Panc1 (cell line): ENCODE results near the gene THRAP3. TPM values are rescaled to one million over a fixed set of nuclear protein-coding genes. Genes with fewer than 3 reads are reported as not detected.

Experiments
- ATAC-seq: fragments of 200-7000 bp; cut with Tn5 transposase; 2 replicates; pipeline ENCODE4 v1.9.1; 2020; ENCODE audit warnings: mild to moderate bottlenecking, moderate library complexity
- BruUV-seq: library from RNA; stranded (reverse); fragments of 400-500 nt; replicated peaks from 2 replicates; lab custom pipeline; 2021; lab: Mats Ljungman, UMichigan
- CTCF ChIA-PET: fragments of 300-600 bp; sonication (Branson Sonifier 250); formaldehyde crosslinking; loops from one replicate; lab custom pipeline; 2022; ENCODE audit warnings: antibody characterized with exemption; lab: Charles Lee
- POLR2A ChIA-PET: fragments of 300-600 bp; sonication (Branson Sonifier 250); formaldehyde crosslinking; loops from one replicate; lab custom pipeline; 2022; ENCODE audit warnings: antibody characterized with exemption; lab: Charles Lee
- DNase-seq: peaks from one replicate; pipeline ENCODE4 v3.0.0-alpha.2; 2010; ENCODE audit warnings: low read depth, low spot score
- H3K27ac ChIP-seq: 2 replicates; pipeline ENCODE4 v1.5.1; 2011; ENCODE audit warnings: mild to moderate bottlenecking, low read length, inconsistent platforms
- H3K27me3 ChIP-seq: fragments of 200-500 bp; sonication (Bioruptor generic); 2 replicates; pipeline ENCODE4 v1.6.0; 2014; ENCODE audit warnings: low read length, inconsistent platforms; ENCODE audit not compliant: control insufficient read depth, insufficient read depth
- H3K36me3 ChIP-seq: fragments of 200-500 bp; sonication (Bioruptor generic); 2 replicates; pipeline ENCODE4 v1.5.1; 2014; ENCODE audit warnings: inconsistent platforms, mild to moderate bottlenecking, low read length, moderate library complexity; ENCODE audit not compliant: control insufficient read depth, insufficient read depth
- H3K4me1 ChIP-seq: 2 replicates; pipeline ENCODE4 v1.5.1; 2011; ENCODE audit warnings: inconsistent platforms, mild to moderate bottlenecking, low read length, moderate library complexity; ENCODE audit not compliant: control insufficient read depth, insufficient read depth
- H3K4me3 ChIP-seq, 2 experiments: 2 replicates each; pipeline ENCODE4 v1.5.1; 2011 to 2012; ENCODE audit warnings: low read depth in 2 of 2, low read length in 2 of 2, mild to moderate bottlenecking in 2 of 2, inconsistent platforms in 1 of 2, moderate library complexity in 1 of 2
- H3K9me3 ChIP-seq: fragments of 200-500 bp; sonication (Bioruptor generic); 2 replicates; pipeline ENCODE4 v1.5.1; 2014; ENCODE audit warnings: low read depth, mild to moderate bottlenecking, inconsistent platforms, low read length, moderate library complexity; ENCODE audit not compliant: control insufficient read depth, insufficient read depth
- CTCF ChIP-seq: fragments of 450-650 bp; IDR thresholded peaks from 2 replicates; pipeline ENCODE4 v1.5.1; 2017; ENCODE audit warnings: mild to moderate bottlenecking
- POLR2AphosphoS5 ChIP-seq: IDR thresholded peaks from 2 replicates; pipeline ENCODE4 v1.6.1; 2012; ENCODE audit warnings: mild to moderate bottlenecking, low read depth, low read length, moderate library complexity
- REST ChIP-seq, 2 experiments: IDR thresholded peaks; 2 replicates each; pipeline ENCODE4 v1.6.1; 2011 to 2012; ENCODE audit warnings: low read depth in 2 of 2, control low read depth in 1 of 2, low read length in 1 of 2, mild to moderate bottlenecking in 1 of 2, moderate library complexity in 1 of 2; ENCODE audit not compliant: insufficient read depth in 1 of 2
- SIN3A ChIP-seq: IDR thresholded peaks from 2 replicates; pipeline ENCODE4 v1.6.1; 2012; ENCODE audit warnings: low read depth, mild to moderate bottlenecking, low read length, moderate library complexity, borderline replicate concordance; ENCODE audit not compliant: insufficient read depth
- TCF7L2 ChIP-seq: IDR thresholded peaks from 2 replicates; pipeline ENCODE4 v1.6.1; 2011; ENCODE audit warnings: mild to moderate bottlenecking, low read depth, low read length, inconsistent platforms
- in situ Hi-C: cut with HindIII; loops from 2 replicates; pipeline ENCODE4 v1.10.0; 2016; ENCODE audit warnings: low sequenced_read_pairs, low pct_unique_long_range_greater_than_20kb
- intact Hi-C: fragments of 100-400 bp; cut with micrococcal nuclease; formaldehyde crosslinking; loops from one replicate; pipeline ENCODE4 v1.10.0; 2022; ENCODE audit not compliant: unreplicated experiment
- total RNA-seq: library from RNA; stranded (reverse); gene quantifications from one replicate; pipeline ENCODE4 v1.2.1, GENCODE V29; 2021; ENCODE audit not compliant: unreplicated experiment

The THRAP3 gene
- total RNA-seq, 1 experiment from 2014 or later, result 114 TPM

- no peaks in the 10 kb centered on the region for H3K27me3 ChIP-seq
- H3K9me3 ChIP-seq, result no peaks in the 10 kb centered on the region
- intact Hi-C loops, result no loop called here
- in situ Hi-C loops, result no loop called here
- peaks cover 5% of the 10 kb centered on the region; the same call in 1 of the 2 replicates for H3K4me1 ChIP-seq
- CTCF ChIA-PET, result no interaction called here
- ATAC-seq, result no peak
- no peak overlapping the region for H3K27ac ChIP-seq
- POLR2A ChIA-PET, result interaction anchor here (0.6 kb wide), 1 partner anchor 75 kb away, joined by 5 read pairs; no protein-coding TSS in a partner anchor
- H3K36me3 ChIP-seq, result peaks cover 2% of the 10 kb centered on the region; the same call in 1 of the 2 replicates
- no peak for DNase-seq
- BruUV-seq, result no TSS peak
- H3K4me3 ChIP-seq, result no peak overlapping the region
- TF ChIP-seq TCF7L2, result no peak
- TF ChIP-seq POLR2AphosphoS5, result no peak
- no peak for TF ChIP-seq REST (IDR thresholded peaks at IDR 0.05; ENCODE audit: insufficient read depth in 1 of 2, low read depth in 2 of 2, low read length in 1 of 2)
- TF ChIP-seq SIN3A, result no peak
- TF ChIP-seq CTCF, result no peak
Observed at GRCh38 chr1:36344395-36344680, 120.1 kb downstream of the THRAP3 start.

GRCh38 chr1:36345353-36345752, 121.1 kb downstream of the THRAP3 start:
- peaks cover 2% of the 10 kb centered on the region; the same call in 1 of the 2 replicates for H3K36me3 ChIP-seq
- no peak for DNase-seq

More at GRCh38 chr1:36345353-36345752, 121.1 kb downstream of the THRAP3 start:
- peaks cover 5% of the 10 kb centered on the region; the same call in 1 of the 2 replicates for H3K4me1 ChIP-seq
- H3K27ac ChIP-seq, result no peak overlapping the region
- ATAC-seq, result no peak
- in situ Hi-C loops (no loop called here), intact Hi-C loops (no loop called here)
- POLR2A ChIA-PET, result no interaction called here
- H3K9me3 ChIP-seq, result no peaks in the 10 kb centered on the region
- CTCF ChIA-PET, result no interaction called here
- H3K4me3 ChIP-seq, result no peak overlapping the region
- BruUV-seq, result no TSS peak
- no peaks in the 10 kb centered on the region for H3K27me3 ChIP-seq
- TF ChIP-seq REST (IDR thresholded peaks at IDR 0.05; ENCODE audit: insufficient read depth in 1 of 2, low read depth in 2 of 2, low read length in 1 of 2) (no peak), TCF7L2 (no peak), POLR2AphosphoS5 (no peak), SIN3A (no peak), CTCF (no peak)
